ENCODE data around the gene BTF3.

DNA sequence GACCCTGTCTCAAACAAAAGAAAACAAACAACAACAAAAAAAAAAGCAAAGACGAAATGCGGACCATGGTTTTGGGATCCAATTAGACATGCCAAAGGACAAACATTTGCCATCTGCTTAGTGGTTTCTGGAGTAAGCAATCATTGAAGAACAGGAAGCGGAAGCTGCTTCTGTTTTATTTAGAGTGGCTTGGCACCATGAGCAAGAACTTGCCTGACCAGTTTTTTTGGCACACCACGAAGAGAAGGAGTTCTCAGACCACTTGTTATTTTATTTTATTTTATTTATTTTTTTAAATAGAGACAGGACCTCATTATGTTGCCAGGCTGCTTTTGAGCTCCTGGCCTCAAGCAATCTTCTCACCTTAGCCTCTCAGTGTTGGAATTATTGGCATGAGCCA is 17.0 kb downstream of the BTF3 start:
- TF ChIP-seq SUZ12 (IDR thresholded peaks at IDR 0.05): no peak
- TF ChIP-seq LEF1 (IDR thresholded peaks at IDR 0.05; ENCODE audit: borderline replicate concordance): no peak
- TF ChIP-seq ELF4 (IDR thresholded peaks at IDR 0.05): no peak
- TF ChIP-seq BHLHE40 (IDR thresholded peaks at IDR 0.05; ENCODE audit: borderline replicate concordance): no peak
